GM12878 (cell line): Measurements from ENCODE around the gene FAN1. TPM values are rescaled to one million over a fixed set of nuclear protein-coding genes. Genes with fewer than 3 reads are reported as not detected.

Source experiments
- ASH2L ChIP-seq: fragments of 300-600, 200-600 bp; sonication (generic); IDR thresholded peaks from 2 replicates; pipeline ENCODE4 v1.6.1; 2017; ENCODE audit warnings: low read depth, mild to moderate bottlenecking, borderline replicate concordance
- BMI1 ChIP-seq: fragments of 450-650 bp; IDR thresholded peaks from 2 replicates; pipeline ENCODE4 v1.6.1; 2016; ENCODE audit warnings: mild to moderate bottlenecking, moderate library complexity, borderline replicate concordance
- CEBPB ChIP-seq, 2 experiments: fragments of 150-350 bp in 1 of 2; IDR thresholded peaks; 2 replicates each; pipeline ENCODE4 v1.6.1; 2012 to 2014; ENCODE audit warnings: low read depth in 2 of 2, low read length in 2 of 2, borderline replicate concordance in 1 of 2, inconsistent platforms in 1 of 2
- E2F4 ChIP-seq: IDR thresholded peaks from 2 replicates; pipeline ENCODE4 v1.6.1; 2012; ENCODE audit warnings: low read depth, low read length, improper control_type of control experiment
- ETV6 ChIP-seq, 2 experiments: fragments of 450-650 bp in 1 of 2; IDR thresholded peaks in 1 of 2; conservative IDR thresholded peaks in 1 of 2; 2 replicates each; pipeline ENCODE4 v1.6.1; 2014; ENCODE audit warnings: antibody characterized with exemption in 1 of 2, borderline replicate concordance in 1 of 2, low read depth in 1 of 2, mild to moderate bottlenecking in 1 of 2, moderate library complexity in 1 of 2
- GATAD2B ChIP-seq: fragments of 450-650 bp; conservative IDR thresholded peaks from 2 replicates; pipeline ENCODE4 v1.6.1; 2017; ENCODE audit warnings: low read depth, mild to moderate bottlenecking, moderate library complexity
- IKZF1 ChIP-seq: fragments of 450-650 bp; conservative IDR thresholded peaks from 2 replicates; pipeline ENCODE4 v1.6.1; 2017; ENCODE audit warnings: antibody characterized with exemption, mild to moderate bottlenecking
- IRF5 ChIP-seq: fragments of 450-650 bp; IDR thresholded peaks from 2 replicates; pipeline ENCODE4 v1.6.1; 2017; ENCODE audit warnings: borderline replicate concordance
- KDM1A ChIP-seq: fragments of 200-600 bp; sonication (generic); IDR thresholded peaks from 2 replicates; pipeline ENCODE4 v1.6.1; 2016; ENCODE audit warnings: borderline replicate concordance
- NFXL1 ChIP-seq: fragments of 450-650 bp; IDR thresholded peaks from 2 replicates; pipeline ENCODE4 v1.6.1; 2017; ENCODE audit warnings: antibody characterized with exemption, mild to moderate bottlenecking, borderline replicate concordance
- NFYB ChIP-seq: IDR thresholded peaks from 2 replicates; pipeline ENCODE4 v1.6.1; 2011; ENCODE audit warnings: low read depth, mild to moderate bottlenecking, low read length, improper control_type of control experiment, moderate library complexity; ENCODE audit not compliant: insufficient read depth
- NR2C2 ChIP-seq: IDR thresholded peaks from 2 replicates; pipeline ENCODE4 v1.6.1; 2011; ENCODE audit warnings: borderline replicate concordance, low read depth; ENCODE audit not compliant: control insufficient read depth, insufficient read length
- RFX5 ChIP-seq: IDR thresholded peaks from 2 replicates; pipeline ENCODE4 v1.6.1; 2011; ENCODE audit warnings: low read depth, low read length, improper control_type of control experiment
- SMAD1 ChIP-seq: fragments of 450-650 bp; IDR thresholded peaks from 2 replicates; pipeline ENCODE4 v1.6.1; 2018; ENCODE audit warnings: mild to moderate bottlenecking, low read depth; ENCODE audit not compliant: partially characterized antibody
- STAT1 ChIP-seq: fragments of 450-650 bp; conservative IDR thresholded peaks from 2 replicates; pipeline ENCODE4 v1.6.1; 2014; ENCODE audit warnings: antibody characterized with exemption, mild to moderate bottlenecking
- ZBTB4 ChIP-seq: fragments of 450-650 bp; formaldehyde crosslinking; IDR thresholded peaks from 2 replicates; pipeline ENCODE4 v1.4.0; 2022; ENCODE audit warnings: mild to moderate bottlenecking, moderate library complexity
- ZBTB40 ChIP-seq: fragments of 450-650 bp; IDR thresholded peaks from 2 replicates; pipeline ENCODE4 v1.6.1; 2016; ENCODE audit warnings: mild to moderate bottlenecking, moderate library complexity, borderline replicate concordance
- ZNF384 ChIP-seq: IDR thresholded peaks from 2 replicates; pipeline ENCODE4 v1.6.1; 2012; ENCODE audit warnings: low read depth, mild to moderate bottlenecking, low read length, improper control_type of control experiment, borderline replicate concordance
- polyA plus RNA-seq, 11 experiments: library from polyadenylated mRNA; depleted of rRNA in 4 of 11; unstranded in 6 of 11; stranded (reverse) in 5 of 11; fragments of >200 nt; fragmentation: Nextera tagmentation in 4 of 11; fragmentation: Illumina TruSeq in 1 of 11; extraction: Ambion mirVana in 4 of 11; extraction: Trizol in 1 of 11; gene quantifications; 1 replicate in 1 of 11; 2 replicates in 10 of 11; pipeline versions ENCODE4 v1.2.1 to v1.2.3, GENCODE V29; 2011 to 2016; ENCODE audit warnings: inconsistent platforms in 2 of 11, missing spikeins in 2 of 11, low read depth in 1 of 11
- total RNA-seq, 4 experiments: library from RNA; depleted of rRNA in 3 of 4; stranded (reverse); fragments of >200 nt in 3 of 4; fragmentation: Illumina TruSeq in 1 of 4; extraction: Trizol in 1 of 4; gene quantifications; 2 replicates each; pipeline versions ENCODE4 v1.2.1 to v1.2.3, GENCODE V29; 2013 to 2021

The FAN1 gene
- total and polyA plus RNA-seq, 10 of the 15 experiments (the other 5 are each of a cell fraction or from before 2014, with no cell fraction given) = 0.55 to 18.6 (median 12.6) TPM

- no peak for TF ChIP-seq NFYB
- TF ChIP-seq E2F4 = 0 out of 2 replicates have a peak, but pooled peaks have one; percentile 59
- TF ChIP-seq IRF5 = no peak
- peak; percentile 38; the same call in 1 of the 2 replicates for TF ChIP-seq ZBTB40
- TF ChIP-seq ETV6 (conservative IDR thresholded peaks at IDR 0.05 in 1 of 2, IDR thresholded peaks at IDR 0.05 in 1 of 2; ENCODE audit: borderline replicate concordance in 1 of 2, low read depth in 1 of 2) = no peak
- TF ChIP-seq IKZF1 = peak; percentile 94
- TF ChIP-seq ZBTB4 (CRISPR knock-in tag) = no peak
- TF ChIP-seq BMI1 = no peak
- no peak; the same call in none of the 2 replicates for TF ChIP-seq ASH2L
- peak; percentile 32; the same call in 1 of the 2 replicates for TF ChIP-seq ZNF384
- TF ChIP-seq NFXL1 = no peak
- TF ChIP-seq STAT1 = no peak
- TF ChIP-seq RFX5 = no peak
- TF ChIP-seq NR2C2 = peak; percentile 97
- TF ChIP-seq KDM1A = no peak
- TF ChIP-seq GATAD2B = peak; percentile 94
- TF ChIP-seq SMAD1 = no peak
- no peak for TF ChIP-seq CEBPB (IDR thresholded peaks at IDR 0.05; ENCODE audit: borderline replicate concordance in 1 of 2, low read depth in 2 of 2, low read length in 2 of 2)
These were observed at the start of gene FAN1 (continued) for GRCh38 chr15:30903497-30904187.
